ENCODE results near the gene CHST10.

CHST10 gene

DNA sequence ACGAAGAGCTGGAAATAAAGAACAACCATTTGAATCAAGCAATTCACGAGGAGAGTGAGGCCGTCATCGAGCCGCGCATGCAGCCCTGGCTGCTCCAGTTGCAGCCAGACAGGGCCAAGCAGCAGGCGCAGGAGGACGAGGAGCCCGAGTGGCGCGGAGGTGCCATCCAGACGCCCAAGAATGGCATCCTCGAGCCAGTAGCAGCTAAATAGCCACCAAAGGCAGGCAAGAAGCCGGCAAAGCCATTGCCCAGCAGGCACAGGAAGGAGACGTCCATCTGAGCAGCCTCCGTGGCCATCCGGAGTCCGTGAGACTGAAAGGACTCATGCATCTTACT lies 8.9 kb upstream of the CHST10 start:
- Histone ChIP-seq H3K9ac (ENCODE audit: low read length) (no peak overlapping the region), H3K4me1 (ENCODE audit: control insufficient read depth, insufficient read depth, low read length) (no peaks in the 10 kb centered on the region; the same call in 1 of the 2 replicates), H3K27me3 (ENCODE audit: control insufficient read depth, insufficient read depth, low read length) (no peaks in the 10 kb centered on the region), H3K27ac (ENCODE audit: low read depth, low read length) (no peak overlapping the region), H3K4me3 (ENCODE audit: low read depth, low read length) (no peak overlapping the region), H3K36me3 (ENCODE audit: control insufficient read depth, insufficient read depth, low read length) (no peaks in the 10 kb centered on the region), H3K9me3 (ENCODE audit: control insufficient read depth, insufficient read depth, low read depth, low read length) (peaks cover 7% of the 10 kb centered on the region)

- H3K36me3 ChIP-seq (ENCODE audit: control insufficient read depth, insufficient read depth, low read length) = no peaks in the 10 kb centered on the region
- peaks cover 5% of the 10 kb centered on the region; the same call in 1 of the 2 replicates for H3K9me3 ChIP-seq (ENCODE audit: control insufficient read depth, insufficient read depth, low read depth, low read length)
- H3K27me3 ChIP-seq (ENCODE audit: control insufficient read depth, insufficient read depth, low read length) = no peaks in the 10 kb centered on the region
- no peak overlapping the region for H3K9ac ChIP-seq (ENCODE audit: low read length)
- no peak overlapping the region for H3K4me3 ChIP-seq (ENCODE audit: low read depth, low read length)
- no peak overlapping the region for H3K27ac ChIP-seq (ENCODE audit: low read depth, low read length)
- no peaks in the 10 kb centered on the region; the same call in 1 of the 2 replicates for H3K4me1 ChIP-seq (ENCODE audit: control insufficient read depth, insufficient read depth, low read length)
These were observed 8.3 kb upstream of the CHST10 start for GRCh38 chr2:100425573-100426383.

DNA sequence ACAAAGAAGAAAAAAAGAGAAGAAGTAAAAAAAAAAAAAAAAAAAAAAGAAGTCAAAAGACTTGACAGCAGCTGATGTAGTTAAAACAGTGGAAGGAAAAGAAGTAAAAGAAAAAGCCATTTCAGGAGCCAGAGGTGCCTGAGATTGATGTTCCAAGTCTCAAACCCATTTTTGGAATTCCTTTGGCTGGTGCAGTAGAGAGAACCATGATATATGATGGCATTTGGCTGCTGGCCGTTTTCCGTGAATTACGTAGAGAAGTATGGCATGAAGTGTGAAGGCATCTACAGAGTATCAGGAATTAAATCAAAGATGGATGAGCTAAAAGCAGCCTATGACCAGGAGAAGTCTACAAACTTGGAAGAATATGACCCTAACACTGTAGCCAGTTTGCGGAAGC lies 7.6 kb upstream of the CHST10 start:
- no peak overlapping the region for H3K9ac ChIP-seq (ENCODE audit: low read length)
- no peaks in the 10 kb centered on the region for H3K36me3 ChIP-seq (ENCODE audit: control insufficient read depth, insufficient read depth, low read length)
- no peak overlapping the region for H3K27ac ChIP-seq (ENCODE audit: low read depth, low read length)
- H3K4me1 ChIP-seq (ENCODE audit: control insufficient read depth, insufficient read depth, low read length) = no peaks in the 10 kb centered on the region; the same call in 1 of the 2 replicates
- peaks cover 5% of the 10 kb centered on the region; the same call in 1 of the 2 replicates for H3K9me3 ChIP-seq (ENCODE audit: control insufficient read depth, insufficient read depth, low read depth, low read length)
- H3K27me3 ChIP-seq (ENCODE audit: control insufficient read depth, insufficient read depth, low read length) = no peaks in the 10 kb centered on the region
- H3K4me3 ChIP-seq (ENCODE audit: low read depth, low read length) = no peak overlapping the region

GRCh38 chr2:100424277-100424875 lies 6.9 kb upstream of the CHST10 start:
- Histone ChIP-seq H3K4me1 (ENCODE audit: control insufficient read depth, insufficient read depth, low read length) (no peaks in the 10 kb centered on the region; the same call in 1 of the 2 replicates), H3K4me3 (ENCODE audit: low read depth, low read length) (no peak overlapping the region), H3K9ac (ENCODE audit: low read length) (no peak overlapping the region), H3K27ac (ENCODE audit: low read depth, low read length) (no peak overlapping the region), H3K36me3 (ENCODE audit: control insufficient read depth, insufficient read depth, low read length) (no peaks in the 10 kb centered on the region), H3K27me3 (ENCODE audit: control insufficient read depth, insufficient read depth, low read length) (no peaks in the 10 kb centered on the region), H3K9me3 (ENCODE audit: control insufficient read depth, insufficient read depth, low read depth, low read length) (peaks cover 5% of the 10 kb centered on the region; the same call in 1 of the 2 replicates)

GRCh38 chr2:100423631-100424030 lies 6.2 kb upstream of the CHST10 start:
- H3K36me3 ChIP-seq (ENCODE audit: control insufficient read depth, insufficient read depth, low read length) = no peaks in the 10 kb centered on the region
- H3K27me3 ChIP-seq (ENCODE audit: control insufficient read depth, insufficient read depth, low read length) = no peaks in the 10 kb centered on the region
- H3K4me3 ChIP-seq (ENCODE audit: low read depth, low read length) = no peak overlapping the region
- H3K4me1 ChIP-seq (ENCODE audit: control insufficient read depth, insufficient read depth, low read length) = no peaks in the 10 kb centered on the region; the same call in 1 of the 2 replicates
- H3K27ac ChIP-seq (ENCODE audit: low read depth, low read length) = no peak overlapping the region
- H3K9ac ChIP-seq (ENCODE audit: low read length) = no peak overlapping the region
- no peaks in the 10 kb centered on the region for H3K9me3 ChIP-seq (ENCODE audit: control insufficient read depth, insufficient read depth, low read depth, low read length)

GRCh38 chr2:100422320-100423055 lies 5.0 kb upstream of the CHST10 start:
- Histone ChIP-seq H3K27me3 (ENCODE audit: control insufficient read depth, insufficient read depth, low read length) (no peaks in the 10 kb centered on the region), H3K9me3 (ENCODE audit: control insufficient read depth, insufficient read depth, low read depth, low read length) (no peaks in the 10 kb centered on the region), H3K4me1 (ENCODE audit: control insufficient read depth, insufficient read depth, low read length) (peaks cover 4% of the 10 kb centered on the region), H3K27ac (ENCODE audit: low read depth, low read length) (no peak overlapping the region), H3K4me3 (ENCODE audit: low read depth, low read length) (no peak overlapping the region), H3K36me3 (ENCODE audit: control insufficient read depth, insufficient read depth, low read length) (no peaks in the 10 kb centered on the region), H3K9ac (ENCODE audit: low read length) (no peak overlapping the region)

DNA sequence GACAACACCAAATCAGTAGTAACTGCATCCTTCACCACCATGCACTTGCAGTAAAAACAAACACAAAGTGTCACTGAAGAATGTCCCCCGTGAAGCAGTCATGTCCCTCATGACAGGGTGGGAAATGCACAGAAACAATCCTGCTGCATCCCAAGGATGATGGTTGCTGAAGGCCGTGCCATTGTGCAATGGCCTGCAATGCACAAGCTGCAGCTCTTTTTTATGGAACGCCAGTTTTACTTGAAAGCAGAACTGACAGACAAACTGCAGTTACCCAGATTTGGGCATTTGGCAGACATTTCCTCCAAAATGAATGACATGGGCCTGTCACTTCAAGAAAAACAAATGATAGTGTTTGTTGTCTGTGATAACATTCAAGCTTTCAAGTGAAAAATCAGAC lies 2.4 kb upstream of the CHST10 start:
- H3K4me3 ChIP-seq (ENCODE audit: low read depth, low read length) = no peak overlapping the region
- no peaks in the 10 kb centered on the region for H3K27me3 ChIP-seq (ENCODE audit: control insufficient read depth, insufficient read depth, low read length)
- no peaks in the 10 kb centered on the region for H3K36me3 ChIP-seq (ENCODE audit: control insufficient read depth, insufficient read depth, low read length)
- H3K9me3 ChIP-seq (ENCODE audit: control insufficient read depth, insufficient read depth, low read depth, low read length) = no peaks in the 10 kb centered on the region
- H3K9ac ChIP-seq (ENCODE audit: low read length) = no peak overlapping the region
- peaks cover 15% of the 10 kb centered on the region for H3K4me1 ChIP-seq (ENCODE audit: control insufficient read depth, insufficient read depth, low read length)
- no peak overlapping the region for H3K27ac ChIP-seq (ENCODE audit: low read depth, low read length)

GRCh38 chr2:100418406-100418962 lies 1.0 kb upstream of the CHST10 start:
- Histone ChIP-seq H3K4me3 (ENCODE audit: low read depth, low read length) (no peak overlapping the region), H3K9me3 (ENCODE audit: control insufficient read depth, insufficient read depth, low read depth, low read length) (no peaks in the 10 kb centered on the region), H3K4me1 (ENCODE audit: control insufficient read depth, insufficient read depth, low read length) (peaks cover 25% of the 10 kb centered on the region), H3K9ac (ENCODE audit: low read length) (no peak overlapping the region), H3K27ac (ENCODE audit: low read depth, low read length) (no peak overlapping the region), H3K27me3 (ENCODE audit: control insufficient read depth, insufficient read depth, low read length) (no peaks in the 10 kb centered on the region), H3K36me3 (ENCODE audit: control insufficient read depth, insufficient read depth, low read length) (peaks cover 9% of the 10 kb centered on the region)

GRCh38 chr2:100417711-100418124 lies 250 bp upstream of the CHST10 start:
- H3K27me3 ChIP-seq (ENCODE audit: control insufficient read depth, insufficient read depth, low read length) = no peaks in the 10 kb centered on the region
- H3K9ac ChIP-seq (ENCODE audit: low read length) = peak overlapping the region; percentile 59
- H3K4me3 ChIP-seq (ENCODE audit: low read depth, low read length) = peak overlapping the region; percentile 85
- H3K4me1 ChIP-seq (ENCODE audit: control insufficient read depth, insufficient read depth, low read length) = peaks cover 33% of the 10 kb centered on the region
- 0 out of 2 replicates have a peak overlapping the region, but pooled peaks have one; percentile 31 for H3K27ac ChIP-seq (ENCODE audit: low read depth, low read length)
- H3K9me3 ChIP-seq (ENCODE audit: control insufficient read depth, insufficient read depth, low read depth, low read length) = no peaks in the 10 kb centered on the region
- H3K36me3 ChIP-seq (ENCODE audit: control insufficient read depth, insufficient read depth, low read length) = peaks cover 9% of the 10 kb centered on the region

- peaks cover 45% of the 10 kb centered on the region for H3K4me1 ChIP-seq (ENCODE audit: control insufficient read depth, insufficient read depth, low read length)
- peak overlapping the region; percentile 85 for H3K4me3 ChIP-seq (ENCODE audit: low read depth, low read length)
- H3K27ac ChIP-seq (ENCODE audit: low read depth, low read length) = no peak overlapping the region
- peak overlapping the region; percentile 59 for H3K9ac ChIP-seq (ENCODE audit: low read length)
- no peaks in the 10 kb centered on the region for H3K27me3 ChIP-seq (ENCODE audit: control insufficient read depth, insufficient read depth, low read length)
- peaks cover 9% of the 10 kb centered on the region for H3K36me3 ChIP-seq (ENCODE audit: control insufficient read depth, insufficient read depth, low read length)
- H3K9me3 ChIP-seq (ENCODE audit: control insufficient read depth, insufficient read depth, low read depth, low read length) = no peaks in the 10 kb centered on the region
These were observed 1.0 kb downstream of the CHST10 start for GRCh38 chr2:100416397-100416934.
